ENCODE measurements around the gene AGXT.
"Not testable (repeated sequence)": the region's sequence is repeated elsewhere in the genome, so short reads cannot be mapped to it uniquely, and the experiment has no call there.

DNA sequence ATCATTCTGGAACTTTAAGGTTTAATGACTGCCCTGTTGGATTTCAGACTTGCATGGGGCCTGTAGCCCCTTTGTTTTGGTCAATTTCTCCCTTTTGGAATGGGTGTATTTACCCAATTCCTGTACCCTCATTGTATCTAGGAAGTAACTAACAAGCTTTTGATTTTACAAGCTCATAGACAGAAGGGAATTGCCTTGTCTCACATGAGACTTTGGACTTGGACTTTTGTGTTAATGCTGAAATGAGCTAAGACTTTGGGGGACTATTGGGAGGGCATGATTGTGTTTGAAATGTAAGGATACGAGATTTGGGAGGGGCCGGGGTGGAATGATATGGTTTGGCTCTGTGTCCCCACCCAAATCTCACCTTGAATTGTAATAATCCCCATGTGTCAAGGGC is 22.3 kb upstream of the AGXT start:
- TF ChIP-seq, protein P1, sequence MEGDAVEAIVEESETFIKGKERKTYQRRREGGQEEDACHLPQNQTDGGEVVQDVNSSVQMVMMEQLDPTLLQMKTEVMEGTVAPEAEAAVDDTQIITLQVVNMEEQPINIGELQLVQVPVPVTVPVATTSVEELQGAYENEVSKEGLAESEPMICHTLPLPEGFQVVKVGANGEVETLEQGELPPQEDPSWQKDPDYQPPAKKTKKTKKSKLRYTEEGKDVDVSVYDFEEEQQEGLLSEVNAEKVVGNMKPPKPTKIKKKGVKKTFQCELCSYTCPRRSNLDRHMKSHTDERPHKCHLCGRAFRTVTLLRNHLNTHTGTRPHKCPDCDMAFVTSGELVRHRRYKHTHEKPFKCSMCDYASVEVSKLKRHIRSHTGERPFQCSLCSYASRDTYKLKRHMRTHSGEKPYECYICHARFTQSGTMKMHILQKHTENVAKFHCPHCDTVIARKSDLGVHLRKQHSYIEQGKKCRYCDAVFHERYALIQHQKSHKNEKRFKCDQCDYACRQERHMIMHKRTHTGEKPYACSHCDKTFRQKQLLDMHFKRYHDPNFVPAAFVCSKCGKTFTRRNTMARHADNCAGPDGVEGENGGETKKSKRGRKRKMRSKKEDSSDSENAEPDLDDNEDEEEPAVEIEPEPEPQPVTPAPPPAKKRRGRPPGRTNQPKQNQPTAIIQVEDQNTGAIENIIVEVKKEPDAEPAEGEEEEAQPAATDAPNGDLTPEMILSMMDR (IDR thresholded peaks at IDR 0.05; ENCODE audit: low read depth, low read length) = not testable (repeated sequence)
- TF ChIP-seq EZH2phosphoT487 (IDR thresholded peaks at IDR 0.05; ENCODE audit: low read depth) = not testable (repeated sequence)
